Measurements from ENCODE around the gene HIVEP3. TPM values are rescaled to one million over a fixed set of nuclear protein-coding genes. Genes with fewer than 3 reads are reported as not detected.

HIVEP3 gene
- total and polyA plus RNA-seq, 2 of the 13 experiments (the other 11 are each of a cell fraction or from before 2014, with no cell fraction given): 0.05 TPM; not detected in 1

DNA sequence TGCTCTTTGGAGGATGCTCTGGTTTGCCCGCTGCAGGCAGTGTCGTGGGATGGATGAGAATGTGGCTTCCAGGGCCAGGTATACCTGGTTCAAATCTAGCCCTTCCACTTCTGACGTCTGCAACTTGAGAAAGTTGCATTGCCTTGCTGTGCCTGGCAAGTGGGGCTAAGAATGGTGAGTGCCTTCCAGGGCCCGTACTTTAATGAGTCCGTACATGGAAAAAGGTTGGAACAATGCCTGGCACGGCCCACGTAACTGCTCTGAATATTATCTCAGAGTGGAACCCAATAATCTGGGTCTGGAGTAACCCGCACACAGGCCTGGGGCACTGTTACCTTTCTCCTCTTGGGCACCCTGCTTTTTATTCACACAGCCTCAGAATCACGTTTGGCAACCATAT is 287.6 kb downstream of the HIVEP3 start (continued):
- TF ChIP-seq MIER3 (CRISPR knock-in tag; IDR thresholded peaks at IDR 0.05; ENCODE audit: borderline replicate concordance) (no peak), GRHL1 (CRISPR knock-in tag; conservative IDR thresholded peaks at IDR 0.05) (no peak), CHD2 (IDR thresholded peaks at IDR 0.05; ENCODE audit: low read depth, low read length) (no peak), STAG1 (CRISPR knock-in tag; IDR thresholded peaks at IDR 0.05) (no peak)
- TF ChIP-seq, protein P1, sequence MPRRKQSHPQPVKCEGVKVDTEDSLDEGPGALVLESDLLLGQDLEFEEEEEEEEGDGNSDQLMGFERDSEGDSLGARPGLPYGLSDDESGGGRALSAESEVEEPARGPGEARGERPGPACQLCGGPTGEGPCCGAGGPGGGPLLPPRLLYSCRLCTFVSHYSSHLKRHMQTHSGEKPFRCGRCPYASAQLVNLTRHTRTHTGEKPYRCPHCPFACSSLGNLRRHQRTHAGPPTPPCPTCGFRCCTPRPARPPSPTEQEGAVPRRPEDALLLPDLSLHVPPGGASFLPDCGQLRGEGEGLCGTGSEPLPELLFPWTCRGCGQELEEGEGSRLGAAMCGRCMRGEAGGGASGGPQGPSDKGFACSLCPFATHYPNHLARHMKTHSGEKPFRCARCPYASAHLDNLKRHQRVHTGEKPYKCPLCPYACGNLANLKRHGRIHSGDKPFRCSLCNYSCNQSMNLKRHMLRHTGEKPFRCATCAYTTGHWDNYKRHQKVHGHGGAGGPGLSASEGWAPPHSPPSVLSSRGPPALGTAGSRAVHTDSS (CRISPR knock-in tag; conservative IDR thresholded peaks at IDR 0.05): no peak

DNA sequence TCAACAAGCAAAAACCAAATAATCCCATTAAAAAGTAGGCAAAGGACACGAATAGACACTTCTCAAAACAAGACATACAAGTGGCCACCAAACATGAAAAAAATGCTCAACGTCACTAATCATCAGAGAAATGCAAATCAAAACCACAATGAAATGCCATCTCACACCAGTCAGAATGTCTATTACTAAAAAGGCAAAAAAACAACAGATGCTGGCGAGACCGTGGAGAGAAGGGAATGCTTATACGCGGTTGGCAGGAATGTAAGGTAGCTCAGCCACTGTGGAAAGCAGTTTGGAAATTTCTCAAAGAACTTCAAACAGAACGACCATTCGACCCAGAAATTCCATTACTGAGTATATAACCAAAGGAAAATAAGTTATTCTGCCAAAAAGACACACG is 289.2 kb downstream of the HIVEP3 start:
- Histone ChIP-seq H4K20me1 (ENCODE audit: insufficient read depth, low read length) (no peaks in the 10 kb centered on the region), H3K9ac (ENCODE audit: insufficient read depth, low read depth, low read length) (no peak overlapping the region), H3K4me3 (replicated peaks in 1 of 3; ENCODE audit: insufficient read depth in 1 of 3, low read depth in 2 of 3, low read length in 3 of 3) (no peak overlapping the region), H3K27ac (ENCODE audit: extremely low read length, insufficient read depth, low read length) (no peak overlapping the region), H2AFZ (ENCODE audit: low read length) (no peak overlapping the region), H3K79me2 (ENCODE audit: insufficient read depth, low read length) (no peaks in the 10 kb centered on the region), H3K27me3 (ENCODE audit: control insufficient read depth in 1 of 2, insufficient read depth in 2 of 2, low read length in 2 of 2) (peaks cover 1 to 28% of the 10 kb centered on the region in 2 experiments; a peak in 3 of 5 replicates), H3K4me2 (ENCODE audit: low read depth, low read length) (no peak overlapping the region), H3K4me1 (ENCODE audit: insufficient read depth, low read length) (no peaks in the 10 kb centered on the region), H3K36me3 (replicated peaks in 1 of 2; ENCODE audit: control insufficient read depth in 1 of 2, insufficient read depth in 2 of 2, low read length in 2 of 2) (no peaks in the 10 kb centered on the region), H3K9me3 (ENCODE audit: low read length) (no peaks in the 10 kb centered on the region)
- 35% methylated on average over 9 of the region's 9 CpGs for WGBS (ENCODE audit: low lambda C conversion rate)
- no TSS peak for BruUV-seq (replicated peaks)
- FAIRE-seq (no peak), DNase-seq (ENCODE audit: low spot score) (no peak), ATAC-seq (no peak)
- TF ChIP-seq ZNF451 (CRISPR knock-in tag; IDR thresholded peaks at IDR 0.05) (no peak), BRD4 (CRISPR knock-in tag; IDR thresholded peaks at IDR 0.05) (no peak), ZSCAN9 (CRISPR knock-in tag; IDR thresholded peaks at IDR 0.05; ENCODE audit: borderline replicate concordance) (no peak), ZNF720 (CRISPR knock-in tag; IDR thresholded peaks at IDR 0.05) (no peak)
- in situ Hi-C loops (cut with HindIII; ENCODE audit: extremely low pct_ligation_motif_present, low pct_unique_long_range_greater_than_20kb) (no loop called here), intact Hi-C loops (cut with micrococcal nuclease; ENCODE audit: unreplicated experiment) (no loop called here)
- POLR2A ChIA-PET: no interaction called here
- CTCF ChIA-PET (ENCODE audit: low intra/inter-chr PET ratio, low total read pairs): no interaction called here

All from HepG2 (cell line).